Forelimb muscle (tissue), 1 donor: ENCODE data around the gene NTPCR. TPM values are rescaled to one million over a fixed set of nuclear protein-coding genes. Genes with fewer than 3 reads are reported as not detected.

Experiments used
- DNase-seq: peaks from one replicate; pipeline ENCODE4 v3.0.0-alpha.2; 2013; ENCODE audit warnings: low read depth
- polyA plus RNA-seq: library from polyadenylated mRNA; unstranded; fragments of 120-200 nt; gene quantifications from one replicate; pipeline ENCODE4 v1.2.1, GENCODE V29; 2013; ENCODE audit not compliant: insufficient read length

Gene NTPCR
- polyA plus RNA-seq, 1 donor: 27.2 TPM

- no peak for DNase-seq
Observed at GRCh38 chr1:233010146-233010545, 59.7 kb downstream of the NTPCR start.

GRCh38 chr1:233012021-233012420 is 61.6 kb downstream of the NTPCR start:
- DNase-seq: no peak

GRCh38 chr1:233015965-233016364 is 65.6 kb downstream of the NTPCR start:
- no peak for DNase-seq

- DNase-seq: no peak
Observed at GRCh38 chr1:233016798-233017197, 66.4 kb downstream of the NTPCR start.

GRCh38 chr1:233019083-233019482 is 68.7 kb downstream of the NTPCR start:
- DNase-seq: no peak

GRCh38 chr1:233019778-233020325 is 69.4 kb downstream of the NTPCR start:
- DNase-seq: no peak

- no peak for DNase-seq
Observed at GRCh38 chr1:233020426-233020825, 70.0 kb downstream of the NTPCR start.

GRCh38 chr1:233022246-233022645 is 71.8 kb downstream of the NTPCR start:
- DNase-seq: no peak

GRCh38 chr1:233024199-233024598 is 73.8 kb downstream of the NTPCR start:
- DNase-seq: no peak

- DNase-seq: no peak
Observed at GRCh38 chr1:233025157-233025556, 74.7 kb downstream of the NTPCR start.

- no peak for DNase-seq
Observed at GRCh38 chr1:233025567-233025966, 75.2 kb downstream of the NTPCR start.

GRCh38 chr1:233027046-233027445 is 76.6 kb downstream of the NTPCR start:
- no peak for DNase-seq

- DNase-seq: no peak
Observed at GRCh38 chr1:233031521-233031920, 81.1 kb downstream of the NTPCR start.

- DNase-seq: no peak
Observed at GRCh38 chr1:233032916-233033315, 82.5 kb downstream of the NTPCR start.

- DNase-seq: peak; percentile 61
Observed at GRCh38 chr1:233033361-233033760, 83.0 kb downstream of the NTPCR start.

Other genes starting within 250 kb of the NTPCR start
- 2.2 TPM for gene MAP10, start 145.2 kb upstream of the NTPCR start, polyA plus RNA-seq